GM12864 (cell line): ENCODE data around the gene EML2.

Experiments used
- DNase-seq: peaks from one replicate; pipeline ENCODE4 v3.0.0-alpha.2; 2011; ENCODE audit warnings: low read depth
- H3K4me3 ChIP-seq: 2 replicates; pipeline ENCODE4 v1.5.1; 2011; ENCODE audit warnings: mild to moderate bottlenecking, low read depth, low read length, control low read depth
- TF ChIP-seq, protein P1 (sequence below): IDR thresholded peaks from 2 replicates; pipeline ENCODE4 v1.5.1; 2011; ENCODE audit warnings: low read depth, mild to moderate bottlenecking, moderate library complexity, low read length, control low read depth, inconsistent platforms; ENCODE audit errors: missing control alignments

Gene EML2

DNA sequence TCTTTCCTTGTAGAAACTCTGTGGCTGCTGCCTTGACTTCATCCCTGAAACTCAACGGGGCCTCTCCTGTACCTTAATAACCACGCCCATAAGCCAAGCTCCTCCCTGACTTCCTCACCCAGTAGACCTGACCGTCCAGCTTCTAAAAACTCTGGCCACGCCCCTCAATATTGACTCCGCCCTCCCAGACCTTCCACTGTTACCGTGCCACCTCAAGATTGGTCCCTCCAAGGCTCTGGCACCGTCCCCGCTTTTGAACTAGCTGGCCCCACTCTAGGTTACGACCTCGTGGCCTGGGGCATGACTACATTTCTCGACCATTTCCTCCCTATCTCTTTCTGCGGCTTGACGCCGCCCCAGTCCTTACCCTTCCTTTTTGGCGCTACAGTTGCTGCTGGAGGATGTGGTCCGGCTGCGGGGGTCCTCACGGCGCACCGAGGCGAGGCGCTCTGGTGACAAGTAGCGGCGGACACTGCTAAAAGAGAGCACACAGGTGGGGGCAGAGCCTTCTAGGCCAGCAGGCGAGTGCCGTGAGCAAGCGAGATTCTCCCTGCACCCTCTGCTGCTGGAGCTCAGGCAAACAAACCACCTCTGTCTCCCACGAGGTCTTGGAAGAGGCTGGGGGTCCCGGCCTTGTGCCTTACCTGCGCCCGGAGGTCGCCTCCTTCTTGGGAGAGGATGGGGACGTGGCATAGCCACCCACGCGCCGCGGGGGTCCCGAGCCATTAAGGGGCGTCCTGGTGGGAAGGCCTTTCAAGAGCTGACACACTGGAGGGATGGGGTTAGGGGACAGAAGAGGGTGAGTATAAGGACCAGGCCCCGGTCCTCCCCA lies 2.3 kb upstream of the EML2 start:
- peak; percentile 93 for DNase-seq
- TF ChIP-seq, protein P1, sequence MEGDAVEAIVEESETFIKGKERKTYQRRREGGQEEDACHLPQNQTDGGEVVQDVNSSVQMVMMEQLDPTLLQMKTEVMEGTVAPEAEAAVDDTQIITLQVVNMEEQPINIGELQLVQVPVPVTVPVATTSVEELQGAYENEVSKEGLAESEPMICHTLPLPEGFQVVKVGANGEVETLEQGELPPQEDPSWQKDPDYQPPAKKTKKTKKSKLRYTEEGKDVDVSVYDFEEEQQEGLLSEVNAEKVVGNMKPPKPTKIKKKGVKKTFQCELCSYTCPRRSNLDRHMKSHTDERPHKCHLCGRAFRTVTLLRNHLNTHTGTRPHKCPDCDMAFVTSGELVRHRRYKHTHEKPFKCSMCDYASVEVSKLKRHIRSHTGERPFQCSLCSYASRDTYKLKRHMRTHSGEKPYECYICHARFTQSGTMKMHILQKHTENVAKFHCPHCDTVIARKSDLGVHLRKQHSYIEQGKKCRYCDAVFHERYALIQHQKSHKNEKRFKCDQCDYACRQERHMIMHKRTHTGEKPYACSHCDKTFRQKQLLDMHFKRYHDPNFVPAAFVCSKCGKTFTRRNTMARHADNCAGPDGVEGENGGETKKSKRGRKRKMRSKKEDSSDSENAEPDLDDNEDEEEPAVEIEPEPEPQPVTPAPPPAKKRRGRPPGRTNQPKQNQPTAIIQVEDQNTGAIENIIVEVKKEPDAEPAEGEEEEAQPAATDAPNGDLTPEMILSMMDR, result no peak
- peak overlapping the region; percentile 62 for H3K4me3 ChIP-seq

DNA sequence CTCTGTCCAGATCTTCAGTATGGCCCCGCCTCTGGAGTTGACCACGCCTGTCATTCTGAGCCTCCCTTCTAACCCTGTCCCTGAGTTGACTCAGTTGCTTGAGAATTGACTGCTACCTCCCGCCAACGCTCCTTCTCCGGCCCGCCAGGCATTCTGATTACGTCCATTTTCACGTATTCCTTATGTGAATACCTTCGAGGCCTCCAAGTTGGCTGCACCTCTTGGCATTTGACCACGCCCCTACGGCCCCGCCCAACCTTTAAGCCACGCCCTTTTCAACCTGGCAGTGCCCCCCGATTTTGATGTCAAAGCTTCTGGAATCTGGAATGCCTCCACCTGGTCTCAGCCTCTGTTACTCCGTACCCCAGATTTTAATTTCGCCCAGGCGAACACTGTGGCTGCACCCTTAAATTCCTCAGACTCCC lies 1.7 kb upstream of the EML2 start:
- H3K4me3 ChIP-seq, result peak overlapping the region; percentile 62
- DNase-seq, result no peak
- TF ChIP-seq, protein P1, result no peak

DNA sequence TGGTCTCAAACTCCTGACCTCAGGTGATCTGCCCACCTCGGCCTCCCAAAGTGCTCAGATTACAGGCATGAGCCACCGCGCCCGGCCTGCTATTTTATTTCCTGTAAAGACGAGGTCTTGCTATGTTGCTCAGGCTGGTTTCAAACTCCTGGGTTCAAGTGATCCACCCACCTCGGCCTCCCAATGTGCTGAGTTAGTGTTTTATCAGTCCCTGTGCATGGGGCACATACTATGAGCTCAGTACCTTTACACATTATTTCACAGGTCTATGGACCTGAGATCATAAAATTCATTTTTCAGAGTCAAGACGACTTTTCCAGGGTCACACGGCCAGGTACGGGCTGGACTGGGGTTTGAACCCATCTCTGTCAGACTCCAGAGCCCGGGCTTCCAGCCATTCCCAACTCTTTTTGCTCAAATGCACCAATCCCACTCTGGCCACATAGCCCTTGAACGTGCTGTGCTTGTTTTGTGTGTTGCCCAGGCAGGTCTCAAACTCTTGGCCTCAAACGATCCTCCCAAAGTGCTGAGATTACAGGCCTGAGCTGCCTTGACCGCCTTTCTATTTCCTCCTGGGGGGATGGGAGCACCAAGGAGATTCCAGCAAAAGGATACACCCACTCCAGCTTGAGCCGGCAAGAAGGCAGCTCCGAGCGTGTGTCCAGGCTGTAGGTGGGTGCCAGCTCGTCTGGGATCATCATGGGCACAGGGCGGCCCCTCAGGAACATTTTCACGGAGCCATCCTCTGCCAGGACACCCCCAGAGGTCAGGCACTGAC lies 1.1 kb downstream of the EML2 start:
- TF ChIP-seq, protein P1, result no peak
- DNase-seq, result no peak
- peak overlapping the region; percentile 79 for H3K4me3 ChIP-seq

DNA sequence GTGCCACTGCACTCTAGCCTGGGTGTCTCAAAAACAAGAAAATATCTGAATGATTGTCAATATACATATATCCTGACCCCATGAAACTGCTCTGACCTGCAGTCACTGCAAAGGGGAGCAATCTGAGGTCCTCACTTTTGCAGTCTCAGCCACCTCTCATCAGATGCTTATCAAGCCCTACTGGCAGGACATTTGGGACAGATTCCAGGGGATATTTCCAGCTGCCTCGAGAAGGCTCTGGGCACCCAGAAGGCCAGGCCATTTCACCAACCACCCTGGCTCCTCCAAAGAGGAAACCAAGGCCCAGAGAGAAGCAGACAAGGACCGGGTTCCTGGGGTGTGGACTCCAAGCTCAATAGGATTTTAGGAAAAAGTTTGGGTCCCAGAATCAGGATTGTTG lies 2.3 kb downstream of the EML2 start:
- TF ChIP-seq, protein P1, result no peak
- no peak for DNase-seq
- no peak overlapping the region for H3K4me3 ChIP-seq

DNA sequence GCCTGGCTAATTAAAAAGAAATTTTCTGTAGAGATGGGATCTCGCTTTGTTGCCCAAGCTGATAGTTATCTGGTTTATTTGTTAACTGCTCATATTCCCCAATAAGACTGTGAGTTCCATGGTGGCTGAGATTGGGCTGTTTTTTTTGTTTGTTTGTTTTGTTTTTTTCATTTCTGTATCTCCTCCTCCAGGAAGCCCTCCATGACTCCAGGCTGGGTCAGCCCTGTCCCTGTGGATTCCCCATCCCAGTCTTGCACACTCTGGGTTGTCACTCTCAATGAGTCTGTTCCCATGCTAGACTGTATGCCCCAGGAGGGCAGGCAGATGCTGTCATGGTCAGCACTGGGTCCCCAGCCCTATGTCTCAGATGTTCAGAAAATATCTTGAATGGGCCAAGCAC lies 2.9 kb downstream of the EML2 start:
- TF ChIP-seq, protein P1, result no peak
- no peak for DNase-seq
- H3K4me3 ChIP-seq, result no peak overlapping the region

DNA sequence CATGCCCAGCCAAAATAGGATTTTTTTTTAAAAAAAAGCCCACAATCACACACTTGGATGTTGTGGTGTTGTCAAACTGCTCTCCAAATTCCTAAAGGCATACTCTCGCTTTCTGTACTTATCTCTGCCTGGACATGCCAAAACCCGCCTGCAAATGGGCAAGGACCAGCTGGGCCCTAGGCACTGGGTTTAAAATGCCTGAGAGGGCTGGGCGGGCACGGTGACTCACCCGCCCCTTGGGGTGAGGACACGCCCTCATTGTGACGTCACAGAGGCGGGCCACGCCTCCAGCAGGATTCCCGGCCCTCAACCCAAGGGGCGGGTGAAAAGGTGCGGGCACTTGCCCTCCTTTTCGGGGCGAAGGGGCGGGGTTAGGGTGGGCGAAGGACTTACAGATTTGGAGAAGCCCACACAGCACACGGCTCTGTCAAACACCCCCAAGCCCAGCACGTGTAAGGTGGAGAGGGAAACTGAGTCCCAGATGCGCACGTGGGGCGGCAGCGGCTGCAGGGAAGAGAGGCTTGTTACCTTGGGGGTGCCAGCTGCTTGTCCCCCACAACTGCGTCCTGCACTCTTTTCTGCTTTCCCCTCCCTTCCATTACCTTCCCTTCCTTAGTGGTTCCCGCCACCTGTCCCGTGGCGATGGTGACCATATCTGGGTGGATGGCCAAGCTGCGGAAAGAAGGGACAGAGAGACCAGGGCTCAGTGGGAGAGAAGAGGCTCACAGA lies 6.6 kb downstream of the EML2 start:
- H3K4me3 ChIP-seq, result no peak overlapping the region
- TF ChIP-seq, protein P1, result no peak
- no peak for DNase-seq
